GM23338 (cell line): Measurements from ENCODE around the gene HNRNPR.

ENCODE experiments used
- CREB1 ChIP-seq: fragments of 250-450 bp; sonication (Bioruptor Pico); IDR thresholded peaks from 2 replicates; pipeline ENCODE4 v1.5.0; 2020; ENCODE audit warnings: low read depth, mild to moderate bottlenecking, moderate library complexity
- CTCF ChIP-seq, 2 experiments: fragments of 200-600 bp in 1 of 2; sonication (generic) in 1 of 2; conservative IDR thresholded peaks; 2 replicates each; pipeline versions ENCODE4 v1.5.1 to v1.6.1; 2016 to 2017; ENCODE audit warnings: antibody characterized with exemption in 2 of 2, low read depth in 2 of 2, mild to moderate bottlenecking in 2 of 2, moderate library complexity in 1 of 2
- EZH2 ChIP-seq: fragments of 200-600 bp; sonication (generic); IDR thresholded peaks from one replicate; pipeline ENCODE4 v1.8.0; 2017; ENCODE audit warnings: antibody characterized with exemption, mild to moderate bottlenecking, low read depth; ENCODE audit not compliant: unreplicated experiment
- EZH2phosphoT487 ChIP-seq: fragments of 200-600 bp; sonication (generic); IDR thresholded peaks from one replicate; pipeline ENCODE4 v1.8.1; 2018; ENCODE audit warnings: antibody characterized with exemption; ENCODE audit not compliant: unreplicated experiment
- JUNB ChIP-seq: IDR thresholded peaks from one replicate; pipeline ENCODE4 v1.6.1; 2016; ENCODE audit warnings: antibody characterized with exemption; ENCODE audit not compliant: unreplicated experiment
- NANOG ChIP-seq: IDR thresholded peaks from 2 replicates; pipeline ENCODE4 v1.6.1; 2016; ENCODE audit warnings: antibody characterized with exemption, borderline replicate concordance
- POLR2AphosphoS5 ChIP-seq: IDR thresholded peaks from 2 replicates; pipeline ENCODE4 v1.6.1; 2016; ENCODE audit warnings: antibody characterized with exemption, low read depth
- REST ChIP-seq: IDR thresholded peaks from one replicate; pipeline ENCODE4 v1.6.1; 2018; ENCODE audit warnings: antibody characterized with exemption; ENCODE audit not compliant: unreplicated experiment
- STAT1 ChIP-seq: IDR thresholded peaks from one replicate; pipeline ENCODE4 v1.6.1; 2016; ENCODE audit warnings: antibody characterized with exemption; ENCODE audit not compliant: unreplicated experiment
- ZNF114 ChIP-seq: fragments of 250-450 bp; sonication (Bioruptor Pico); IDR thresholded peaks from 2 replicates; pipeline ENCODE4 v1.5.0; 2020; ENCODE audit warnings: mild to moderate bottlenecking, moderate library complexity
- ZNF331 ChIP-seq: fragments of 250-450 bp; sonication (Bioruptor Pico); IDR thresholded peaks from 2 replicates; pipeline ENCODE4 v1.5.0; 2020; ENCODE audit warnings: low read depth, mild to moderate bottlenecking, moderate library complexity
- TF ChIP-seq, protein P1 (sequence below): fragments of 250-450 bp; sonication (Bioruptor Pico); IDR thresholded peaks from 2 replicates; pipeline ENCODE4 v1.5.0; 2020; ENCODE audit warnings: mild to moderate bottlenecking, moderate library complexity
- TF ChIP-seq, protein P2 (sequence below): IDR thresholded peaks from 2 replicates; pipeline ENCODE4 v1.6.1; 2016; ENCODE audit warnings: antibody characterized with exemption

GRCh38 chr1:23370709-23371584, 26.9 kb upstream of the HNRNPR start:
- 0 out of 2 replicates have a peak, but pooled peaks have one; percentile 26 for TF ChIP-seq POLR2AphosphoS5
- peak in 1 of 2 experiments; percentile 30; a peak in 2 of 4 replicates for TF ChIP-seq CTCF (conservative IDR thresholded peaks at IDR 0.05; ENCODE audit: low read depth in 2 of 2)
- TF ChIP-seq JUNB: no peak
- no peak for TF ChIP-seq EZH2phosphoT487
- TF ChIP-seq REST: no peak
- no peak for TF ChIP-seq EZH2
- TF ChIP-seq NANOG: no peak
- no peak for TF ChIP-seq STAT1
- no peak for TF ChIP-seq CREB1 (CRISPR knock-in tag)
- no peak for TF ChIP-seq ZNF331 (CRISPR knock-in tag)
- TF ChIP-seq, protein P1, sequence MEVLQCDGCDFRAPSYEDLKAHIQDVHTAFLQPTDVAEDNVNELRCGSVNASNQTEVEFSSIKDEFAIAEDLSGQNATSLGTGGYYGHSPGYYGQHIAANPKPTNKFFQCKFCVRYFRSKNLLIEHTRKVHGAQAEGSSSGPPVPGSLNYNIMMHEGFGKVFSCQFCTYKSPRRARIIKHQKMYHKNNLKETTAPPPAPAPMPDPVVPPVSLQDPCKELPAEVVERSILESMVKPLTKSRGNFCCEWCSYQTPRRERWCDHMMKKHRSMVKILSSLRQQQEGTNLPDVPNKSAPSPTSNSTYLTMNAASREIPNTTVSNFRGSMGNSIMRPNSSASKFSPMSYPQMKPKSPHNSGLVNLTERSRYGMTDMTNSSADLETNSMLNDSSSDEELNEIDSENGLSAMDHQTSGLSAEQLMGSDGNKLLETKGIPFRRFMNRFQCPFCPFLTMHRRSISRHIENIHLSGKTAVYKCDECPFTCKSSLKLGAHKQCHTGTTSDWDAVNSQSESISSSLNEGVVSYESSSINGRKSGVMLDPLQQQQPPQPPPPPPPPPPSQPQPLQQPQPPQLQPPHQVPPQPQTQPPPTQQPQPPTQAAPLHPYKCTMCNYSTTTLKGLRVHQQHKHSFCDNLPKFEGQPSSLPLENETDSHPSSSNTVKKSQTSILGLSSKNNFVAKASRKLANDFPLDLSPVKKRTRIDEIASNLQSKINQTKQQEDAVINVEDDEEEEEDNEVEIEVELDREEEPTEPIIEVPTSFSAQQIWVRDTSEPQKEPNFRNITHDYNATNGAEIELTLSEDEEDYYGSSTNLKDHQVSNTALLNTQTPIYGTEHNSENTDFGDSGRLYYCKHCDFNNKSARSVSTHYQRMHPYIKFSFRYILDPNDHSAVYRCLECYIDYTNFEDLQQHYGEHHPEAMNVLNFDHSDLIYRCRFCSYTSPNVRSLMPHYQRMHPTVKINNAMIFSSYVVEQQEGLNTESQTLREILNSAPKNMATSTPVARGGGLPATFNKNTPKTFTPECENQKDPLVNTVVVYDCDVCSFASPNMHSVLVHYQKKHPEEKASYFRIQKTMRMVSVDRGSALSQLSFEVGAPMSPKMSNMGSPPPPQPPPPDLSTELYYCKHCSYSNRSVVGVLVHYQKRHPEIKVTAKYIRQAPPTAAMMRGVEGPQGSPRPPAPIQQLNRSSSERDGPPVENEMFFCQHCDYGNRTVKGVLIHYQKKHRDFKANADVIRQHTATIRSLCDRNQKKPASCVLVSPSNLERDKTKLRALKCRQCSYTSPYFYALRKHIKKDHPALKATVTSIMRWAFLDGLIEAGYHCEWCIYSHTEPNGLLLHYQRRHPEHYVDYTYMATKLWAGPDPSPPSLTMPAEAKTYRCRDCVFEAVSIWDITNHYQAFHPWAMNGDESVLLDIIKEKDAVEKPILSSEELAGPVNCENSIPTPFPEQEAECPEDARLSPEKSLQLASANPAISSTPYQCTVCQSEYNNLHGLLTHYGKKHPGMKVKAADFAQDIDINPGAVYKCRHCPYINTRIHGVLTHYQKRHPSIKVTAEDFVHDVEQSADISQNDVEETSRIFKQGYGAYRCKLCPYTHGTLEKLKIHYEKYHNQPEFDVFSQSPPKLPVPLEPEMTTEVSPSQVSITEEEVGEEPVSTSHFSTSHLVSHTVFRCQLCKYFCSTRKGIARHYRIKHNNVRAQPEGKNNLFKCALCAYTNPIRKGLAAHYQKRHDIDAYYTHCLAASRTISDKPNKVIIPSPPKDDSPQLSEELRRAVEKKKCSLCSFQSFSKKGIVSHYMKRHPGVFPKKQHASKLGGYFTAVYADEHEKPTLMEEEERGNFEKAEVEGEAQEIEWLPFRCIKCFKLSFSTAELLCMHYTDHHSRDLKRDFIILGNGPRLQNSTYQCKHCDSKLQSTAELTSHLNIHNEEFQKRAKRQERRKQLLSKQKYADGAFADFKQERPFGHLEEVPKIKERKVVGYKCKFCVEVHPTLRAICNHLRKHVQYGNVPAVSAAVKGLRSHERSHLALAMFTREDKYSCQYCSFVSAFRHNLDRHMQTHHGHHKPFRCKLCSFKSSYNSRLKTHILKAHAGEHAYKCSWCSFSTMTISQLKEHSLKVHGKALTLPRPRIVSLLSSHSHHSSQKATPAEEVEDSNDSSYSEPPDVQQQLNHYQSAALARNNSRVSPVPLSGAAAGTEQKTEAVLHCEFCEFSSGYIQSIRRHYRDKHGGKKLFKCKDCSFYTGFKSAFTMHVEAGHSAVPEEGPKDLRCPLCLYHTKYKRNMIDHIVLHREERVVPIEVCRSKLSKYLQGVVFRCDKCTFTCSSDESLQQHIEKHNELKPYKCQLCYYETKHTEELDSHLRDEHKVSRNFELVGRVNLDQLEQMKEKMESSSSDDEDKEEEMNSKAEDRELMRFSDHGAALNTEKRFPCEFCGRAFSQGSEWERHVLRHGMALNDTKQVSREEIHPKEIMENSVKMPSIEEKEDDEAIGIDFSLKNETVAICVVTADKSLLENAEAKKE (CRISPR knock-in tag): no peak
- TF ChIP-seq, protein P2, sequence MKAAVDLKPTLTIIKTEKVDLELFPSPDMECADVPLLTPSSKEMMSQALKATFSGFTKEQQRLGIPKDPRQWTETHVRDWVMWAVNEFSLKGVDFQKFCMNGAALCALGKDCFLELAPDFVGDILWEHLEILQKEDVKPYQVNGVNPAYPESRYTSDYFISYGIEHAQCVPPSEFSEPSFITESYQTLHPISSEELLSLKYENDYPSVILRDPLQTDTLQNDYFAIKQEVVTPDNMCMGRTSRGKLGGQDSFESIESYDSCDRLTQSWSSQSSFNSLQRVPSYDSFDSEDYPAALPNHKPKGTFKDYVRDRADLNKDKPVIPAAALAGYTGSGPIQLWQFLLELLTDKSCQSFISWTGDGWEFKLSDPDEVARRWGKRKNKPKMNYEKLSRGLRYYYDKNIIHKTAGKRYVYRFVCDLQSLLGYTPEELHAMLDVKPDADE: no peak
- TF ChIP-seq ZNF114 (CRISPR knock-in tag): no peak
